Measurements from ENCODE around the gene RCVRN. TPM values are rescaled to one million over a fixed set of nuclear protein-coding genes. Genes with fewer than 3 reads are reported as not detected.

The RCVRN gene
- total RNA-seq, 1 experiment from 2014 or later = not detected

GRCh38 chr17:9940841-9941240, 35.8 kb upstream of the RCVRN start:
- POLR2A ChIA-PET = no interaction called here
- no peak for TF ChIP-seq CTCF (IDR thresholded peaks at IDR 0.05; ENCODE audit: unreplicated experiment)
- no TSS peak for BruUV-seq (replicated peaks)

GRCh38 chr17:9938764-9939163, 33.7 kb upstream of the RCVRN start:
- no peaks in the 10 kb centered on the region for H3K36me3 Mint-ChIP-seq (ENCODE audit: insufficient read depth, unreplicated experiment)
- H3K4me1 Mint-ChIP-seq (ENCODE audit: insufficient read depth, unreplicated experiment) = peaks cover 7% of the 10 kb centered on the region
- intact Hi-C loops (cut with micrococcal nuclease) = no loop called here
- POLR2A ChIA-PET = no interaction called here
- DNase-seq (ENCODE audit: unreplicated experiment) = no peak
- no peak overlapping the region for H3K27ac Mint-ChIP-seq (ENCODE audit: low read depth, unreplicated experiment)
- TF ChIP-seq CTCF (IDR thresholded peaks at IDR 0.05; ENCODE audit: unreplicated experiment) = no peak
- no peaks in the 10 kb centered on the region for H3K27me3 Mint-ChIP-seq (ENCODE audit: insufficient read depth, unreplicated experiment)
- CTCF ChIA-PET = interaction anchor here (0.8 to 1.7 kb wide), 2 partner anchors 10 to 678 kb away, joined by 4 read pairs; no protein-coding TSS in a partner anchor
- H3K9me3 Mint-ChIP-seq (ENCODE audit: unreplicated experiment) = no peaks in the 10 kb centered on the region
- H3K4me3 Mint-ChIP-seq (ENCODE audit: unreplicated experiment) = no peak overlapping the region
- BruUV-seq (replicated peaks) = no TSS peak

More at GRCh38 chr17:9940841-9941240, 35.8 kb upstream of the RCVRN start:
- Mint-ChIP-seq H3K4me1 (ENCODE audit: insufficient read depth, unreplicated experiment) (peaks cover 7% of the 10 kb centered on the region), H3K36me3 (ENCODE audit: insufficient read depth, unreplicated experiment) (no peaks in the 10 kb centered on the region), H3K9me3 (ENCODE audit: unreplicated experiment) (no peaks in the 10 kb centered on the region), H3K4me3 (ENCODE audit: unreplicated experiment) (no peak overlapping the region), H3K27ac (ENCODE audit: low read depth, unreplicated experiment) (no peak overlapping the region), H3K27me3 (ENCODE audit: insufficient read depth, unreplicated experiment) (no peaks in the 10 kb centered on the region)
- intact Hi-C loops (cut with micrococcal nuclease) = no loop called here
- no peak for DNase-seq (ENCODE audit: unreplicated experiment)
- CTCF ChIA-PET = interaction anchor here (1.2 kb wide), 1 partner anchor 15 kb away, joined by 3 read pairs; no protein-coding TSS in a partner anchor

- Mint-ChIP-seq H3K4me3 (ENCODE audit: unreplicated experiment) (no peak overlapping the region), H3K36me3 (ENCODE audit: insufficient read depth, unreplicated experiment) (no peaks in the 10 kb centered on the region), H3K27me3 (ENCODE audit: insufficient read depth, unreplicated experiment) (no peaks in the 10 kb centered on the region), H3K27ac (ENCODE audit: low read depth, unreplicated experiment) (no peak overlapping the region), H3K9me3 (ENCODE audit: unreplicated experiment) (no peaks in the 10 kb centered on the region), H3K4me1 (ENCODE audit: insufficient read depth, unreplicated experiment) (peaks cover 7% of the 10 kb centered on the region)
- ChIA-PET POLR2A (no interaction called here), CTCF (no interaction called here)
- intact Hi-C loops (cut with micrococcal nuclease) = no loop called here
- no TSS peak for BruUV-seq (replicated peaks)
- no peak for DNase-seq (ENCODE audit: unreplicated experiment)
- no peak for TF ChIP-seq CTCF (IDR thresholded peaks at IDR 0.05; ENCODE audit: unreplicated experiment)
These were observed 32.8 kb upstream of the RCVRN start for GRCh38 chr17:9937901-9938300.

- Mint-ChIP-seq H3K4me1 (ENCODE audit: insufficient read depth, unreplicated experiment) (peaks cover 7% of the 10 kb centered on the region), H3K27me3 (ENCODE audit: insufficient read depth, unreplicated experiment) (no peaks in the 10 kb centered on the region), H3K27ac (ENCODE audit: low read depth, unreplicated experiment) (no peak overlapping the region), H3K4me3 (ENCODE audit: unreplicated experiment) (no peak overlapping the region), H3K9me3 (ENCODE audit: unreplicated experiment) (no peaks in the 10 kb centered on the region), H3K36me3 (ENCODE audit: insufficient read depth, unreplicated experiment) (no peaks in the 10 kb centered on the region)
- no peak for DNase-seq (ENCODE audit: unreplicated experiment)
- BruUV-seq (replicated peaks) = no TSS peak
- intact Hi-C loops (cut with micrococcal nuclease) = no loop called here
- ChIA-PET POLR2A (no interaction called here), CTCF (interaction anchor here (3.3 kb wide), 1 partner anchor 12 kb away, joined by 23 read pairs; no protein-coding TSS in a partner anchor)
- no peak for TF ChIP-seq CTCF (IDR thresholded peaks at IDR 0.05; ENCODE audit: unreplicated experiment)
These were observed 32.2 kb upstream of the RCVRN start for GRCh38 chr17:9937241-9937761.
